ENCODE measurements around the gene ATXN7L1.

Gene ATXN7L1

DNA sequence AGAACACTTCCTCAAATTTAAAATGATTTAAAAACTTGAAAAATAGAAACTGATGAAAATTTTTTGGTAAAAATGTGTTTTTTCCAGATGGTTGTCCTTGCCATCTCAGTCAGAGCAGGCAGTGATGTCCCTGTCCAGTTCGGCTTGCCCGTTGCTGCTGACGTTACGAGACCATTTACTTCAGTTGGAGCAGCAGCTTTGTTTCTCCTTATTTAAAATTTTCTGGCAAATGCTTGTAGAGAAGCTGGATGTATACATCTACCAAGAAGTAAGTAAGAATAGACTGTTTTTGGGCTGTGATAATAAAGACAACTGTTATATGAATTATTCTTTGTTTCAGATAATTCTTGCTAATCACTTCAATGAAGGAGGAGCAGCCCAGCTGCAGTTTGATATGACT, 311.2 kb downstream of the ATXN7L1 start:
- DNase-seq, result no peak

GRCh38 chr7:105559926-105560325, 316.5 kb downstream of the ATXN7L1 start:
- no peak for DNase-seq
